Measurements from ENCODE around the gene OXTR. TPM values are rescaled to one million over a fixed set of nuclear protein-coding genes. Genes with fewer than 3 reads are reported as not detected.
"Not testable (repeated sequence)": the region's sequence is repeated elsewhere in the genome, so short reads cannot be mapped to it uniquely, and the experiment has no call there.

The OXTR gene
- total RNA-seq, 1 donor from 2014 or later = 3.9 TPM

DNA sequence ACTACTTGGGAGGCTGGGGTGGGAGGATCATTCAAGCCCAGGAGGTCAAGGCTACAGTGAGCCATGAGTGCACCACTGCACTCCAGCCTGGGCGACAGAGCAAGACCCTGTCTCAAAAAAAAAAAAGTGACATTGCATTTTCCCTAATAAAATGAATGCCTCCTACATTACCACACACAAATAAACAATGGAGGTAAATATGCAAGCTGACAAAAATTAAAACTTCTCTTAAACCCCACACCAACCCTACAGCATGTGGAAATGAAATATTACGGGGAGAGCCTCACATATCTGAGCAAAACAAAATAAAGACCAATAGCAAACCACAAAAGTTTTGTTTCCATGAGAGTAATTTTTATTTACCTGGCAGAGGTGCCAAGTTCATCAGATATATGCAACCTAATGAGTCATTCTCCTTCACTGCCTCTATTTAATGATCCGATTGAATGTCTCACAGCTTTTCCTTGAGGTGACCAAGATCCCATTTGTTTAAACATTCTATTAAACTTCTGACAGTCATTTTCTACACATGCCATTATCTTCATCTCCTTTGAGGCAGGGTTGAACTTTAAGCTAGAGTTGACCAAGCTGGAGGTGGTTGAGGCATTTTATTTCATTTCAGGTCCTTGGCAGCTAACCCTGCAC, 45.2 kb downstream of the OXTR start:
- H3K36me3 ChIP-seq = no peaks in the 10 kb centered on the region
- Mint-ChIP-seq H3K4me3 (no peak overlapping the region), H3K27ac (no peak overlapping the region), H3K36me3 (no peaks in the 10 kb centered on the region), H3K4me1 (peaks cover 7% of the 10 kb centered on the region), H3K9me3 (peaks cover 7% of the 10 kb centered on the region), H3K27me3 (ENCODE audit: insufficient read depth, low read depth) (peaks cover 5% of the 10 kb centered on the region)
- H3K79me2 ChIP-seq (ENCODE audit: low read depth) = no peaks in the 10 kb centered on the region
- H3K27ac ChIP-seq = no peak overlapping the region
- no peak overlapping the region for H3K4me2 ChIP-seq
- H4K20me1 ChIP-seq (ENCODE audit: low read depth) = no peaks in the 10 kb centered on the region
- H3K9ac ChIP-seq = no peak overlapping the region
- no peaks in the 10 kb centered on the region for H3K4me1 ChIP-seq
- no peaks in the 10 kb centered on the region for H3K9me3 ChIP-seq (ENCODE audit: low read depth)
- no peaks in the 10 kb centered on the region for H3K27me3 ChIP-seq
- no peak overlapping the region for H2AFZ ChIP-seq (replicated peaks)
- TF ChIP-seq, protein P1, sequence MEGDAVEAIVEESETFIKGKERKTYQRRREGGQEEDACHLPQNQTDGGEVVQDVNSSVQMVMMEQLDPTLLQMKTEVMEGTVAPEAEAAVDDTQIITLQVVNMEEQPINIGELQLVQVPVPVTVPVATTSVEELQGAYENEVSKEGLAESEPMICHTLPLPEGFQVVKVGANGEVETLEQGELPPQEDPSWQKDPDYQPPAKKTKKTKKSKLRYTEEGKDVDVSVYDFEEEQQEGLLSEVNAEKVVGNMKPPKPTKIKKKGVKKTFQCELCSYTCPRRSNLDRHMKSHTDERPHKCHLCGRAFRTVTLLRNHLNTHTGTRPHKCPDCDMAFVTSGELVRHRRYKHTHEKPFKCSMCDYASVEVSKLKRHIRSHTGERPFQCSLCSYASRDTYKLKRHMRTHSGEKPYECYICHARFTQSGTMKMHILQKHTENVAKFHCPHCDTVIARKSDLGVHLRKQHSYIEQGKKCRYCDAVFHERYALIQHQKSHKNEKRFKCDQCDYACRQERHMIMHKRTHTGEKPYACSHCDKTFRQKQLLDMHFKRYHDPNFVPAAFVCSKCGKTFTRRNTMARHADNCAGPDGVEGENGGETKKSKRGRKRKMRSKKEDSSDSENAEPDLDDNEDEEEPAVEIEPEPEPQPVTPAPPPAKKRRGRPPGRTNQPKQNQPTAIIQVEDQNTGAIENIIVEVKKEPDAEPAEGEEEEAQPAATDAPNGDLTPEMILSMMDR (IDR thresholded peaks at IDR 0.05) = no peak
- TF ChIP-seq EZH2 (IDR thresholded peaks at IDR 0.05) = no peak
- no peaks in the 10 kb centered on the region for H3F3A ChIP-seq (ENCODE audit: low read depth)
- no peak for DNase-seq (ENCODE audit: low spot score)
- no peak overlapping the region for H3K4me3 ChIP-seq

DNA sequence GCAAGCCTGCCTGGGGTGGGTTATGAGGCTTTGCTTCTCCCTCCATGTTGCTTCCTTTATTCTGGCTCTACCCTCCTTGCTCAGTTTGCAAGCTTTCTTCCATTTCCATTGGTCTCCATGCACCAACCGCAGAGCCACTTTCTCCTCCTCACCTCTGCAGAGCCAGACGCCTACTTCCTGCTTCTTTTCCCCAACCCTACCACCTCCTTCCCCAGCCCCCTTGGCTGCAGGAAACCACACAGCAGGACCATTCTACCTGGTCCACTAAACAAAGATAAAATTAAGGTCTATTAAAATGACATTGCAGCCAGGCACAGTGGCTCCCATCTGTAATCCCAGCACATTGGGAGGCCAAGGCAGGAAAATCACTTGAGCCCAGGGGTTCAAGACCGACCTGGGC, 45.8 kb downstream of the OXTR start:
- Mint-ChIP-seq H3K4me3 (no peak overlapping the region), H3K27ac (no peak overlapping the region), H3K27me3 (ENCODE audit: insufficient read depth, low read depth) (peaks cover 5% of the 10 kb centered on the region), H3K4me1 (peaks cover 7% of the 10 kb centered on the region), H3K9me3 (peaks cover 7% of the 10 kb centered on the region), H3K36me3 (no peaks in the 10 kb centered on the region)
- Histone ChIP-seq H3K36me3 (no peaks in the 10 kb centered on the region), H3K27me3 (no peaks in the 10 kb centered on the region), H3K4me1 (no peaks in the 10 kb centered on the region), H3F3A (ENCODE audit: low read depth) (no peaks in the 10 kb centered on the region), H3K9me3 (ENCODE audit: low read depth) (no peaks in the 10 kb centered on the region), H3K9ac (no peak overlapping the region), H4K20me1 (ENCODE audit: low read depth) (no peaks in the 10 kb centered on the region), H3K4me3 (no peak overlapping the region), H3K79me2 (ENCODE audit: low read depth) (no peaks in the 10 kb centered on the region), H2AFZ (replicated peaks) (no peak overlapping the region), H3K4me2 (no peak overlapping the region), H3K27ac (no peak overlapping the region)
- TF ChIP-seq EZH2phosphoT487 (IDR thresholded peaks at IDR 0.05) (no peak), EZH2 (IDR thresholded peaks at IDR 0.05) (no peak)
- TF ChIP-seq, protein P1 (IDR thresholded peaks at IDR 0.05) = no peak
- no peak for DNase-seq (ENCODE audit: low spot score)

DNA sequence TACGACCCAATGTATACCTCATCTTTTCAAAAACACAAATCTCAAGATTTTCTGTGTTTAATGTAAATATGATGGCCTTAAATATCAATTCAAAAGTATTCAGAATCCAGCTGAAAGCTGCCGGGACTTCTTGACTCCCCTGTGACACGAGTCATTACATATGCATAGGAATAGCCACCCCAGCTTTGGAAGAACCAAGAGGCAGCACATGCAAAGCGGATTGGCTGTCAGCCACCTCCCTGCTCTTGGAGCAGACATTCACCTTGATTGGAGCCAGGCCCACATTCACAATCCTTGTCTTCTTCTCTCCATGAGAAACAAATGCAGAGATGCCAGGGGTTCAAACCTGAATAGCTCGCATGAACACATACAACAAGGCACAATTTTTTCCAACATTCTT, 46.6 kb downstream of the OXTR start:
- H3K27ac ChIP-seq = no peak overlapping the region
- no peaks in the 10 kb centered on the region for H4K20me1 ChIP-seq (ENCODE audit: low read depth)
- H3K4me1 Mint-ChIP-seq = peaks cover 7% of the 10 kb centered on the region
- no peak overlapping the region for H3K4me2 ChIP-seq
- H3K27ac Mint-ChIP-seq = no peak overlapping the region
- no peaks in the 10 kb centered on the region for H3K79me2 ChIP-seq (ENCODE audit: low read depth)
- H2AFZ ChIP-seq (replicated peaks) = no peak overlapping the region
- H3K4me1 ChIP-seq = no peaks in the 10 kb centered on the region
- H3K4me3 Mint-ChIP-seq = no peak overlapping the region
- no peak for TF ChIP-seq EZH2phosphoT487 (IDR thresholded peaks at IDR 0.05)
- TF ChIP-seq, protein P1 (IDR thresholded peaks at IDR 0.05) = no peak
- no peak for TF ChIP-seq EZH2 (IDR thresholded peaks at IDR 0.05)
- no peak for DNase-seq (ENCODE audit: low spot score)
- no peaks in the 10 kb centered on the region for H3K27me3 ChIP-seq
- peaks cover 7% of the 10 kb centered on the region for H3K9me3 Mint-ChIP-seq
- no peak overlapping the region for H3K9ac ChIP-seq
- peaks cover 5% of the 10 kb centered on the region for H3K27me3 Mint-ChIP-seq (ENCODE audit: insufficient read depth, low read depth)
- H3K36me3 ChIP-seq = no peaks in the 10 kb centered on the region
- no peaks in the 10 kb centered on the region for H3K9me3 ChIP-seq (ENCODE audit: low read depth)
- H3F3A ChIP-seq (ENCODE audit: low read depth) = no peaks in the 10 kb centered on the region
- no peaks in the 10 kb centered on the region for H3K36me3 Mint-ChIP-seq
- H3K4me3 ChIP-seq = no peak overlapping the region

DNA sequence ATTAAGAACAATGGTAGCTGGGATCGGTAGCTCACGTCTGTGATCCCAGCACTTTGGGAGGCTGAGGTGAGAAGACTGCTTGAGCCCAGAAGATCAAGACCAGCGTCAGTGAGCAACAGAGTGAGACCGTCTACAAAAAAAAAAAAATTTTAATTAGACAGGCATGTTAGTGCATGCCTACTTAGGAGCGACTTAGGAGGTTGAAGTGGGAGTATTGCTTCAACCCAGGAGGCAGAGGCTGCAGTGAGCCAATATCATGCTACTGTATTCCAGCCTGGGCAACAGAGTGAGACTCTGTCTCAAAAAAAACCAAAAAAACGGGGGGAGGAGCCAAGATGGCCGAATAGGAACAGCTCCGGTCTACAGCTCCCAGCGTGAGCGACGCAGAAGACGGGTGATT, 53.7 kb downstream of the OXTR start:
- peaks cover 20% of the 10 kb centered on the region for H3K4me1 Mint-ChIP-seq
- H3K79me2 ChIP-seq (ENCODE audit: low read depth); H3K4me3 Mint-ChIP-seq; H3K27me3 Mint-ChIP-seq (ENCODE audit: insufficient read depth, low read depth); DNase-seq (ENCODE audit: low spot score); H3K27ac Mint-ChIP-seq; H3K36me3 ChIP-seq; H3K9me3 ChIP-seq (ENCODE audit: low read depth); H3K36me3 Mint-ChIP-seq; H3K9me3 Mint-ChIP-seq; H3K9ac ChIP-seq; H3F3A ChIP-seq (ENCODE audit: low read depth); H3K4me3 ChIP-seq; H3K4me2 ChIP-seq; H3K4me1 ChIP-seq; H2AFZ ChIP-seq (replicated peaks); H4K20me1 ChIP-seq (ENCODE audit: low read depth); H3K27ac ChIP-seq: not testable (repeated sequence)
- H3K27me3 ChIP-seq = peaks cover 31% of the 10 kb centered on the region

Data from neural progenitor cell (in vitro differentiated cells).